ENCODE data around the gene PLPPR1.
"Not testable (repeated sequence)": the region's sequence is repeated elsewhere in the genome, so short reads cannot be mapped to it uniquely, and the experiment has no call there.

PLPPR1 gene

GRCh38 chr9:101311191-101311590 is 282.7 kb downstream of the PLPPR1 start:
- DNase-seq, result no peak

DNA sequence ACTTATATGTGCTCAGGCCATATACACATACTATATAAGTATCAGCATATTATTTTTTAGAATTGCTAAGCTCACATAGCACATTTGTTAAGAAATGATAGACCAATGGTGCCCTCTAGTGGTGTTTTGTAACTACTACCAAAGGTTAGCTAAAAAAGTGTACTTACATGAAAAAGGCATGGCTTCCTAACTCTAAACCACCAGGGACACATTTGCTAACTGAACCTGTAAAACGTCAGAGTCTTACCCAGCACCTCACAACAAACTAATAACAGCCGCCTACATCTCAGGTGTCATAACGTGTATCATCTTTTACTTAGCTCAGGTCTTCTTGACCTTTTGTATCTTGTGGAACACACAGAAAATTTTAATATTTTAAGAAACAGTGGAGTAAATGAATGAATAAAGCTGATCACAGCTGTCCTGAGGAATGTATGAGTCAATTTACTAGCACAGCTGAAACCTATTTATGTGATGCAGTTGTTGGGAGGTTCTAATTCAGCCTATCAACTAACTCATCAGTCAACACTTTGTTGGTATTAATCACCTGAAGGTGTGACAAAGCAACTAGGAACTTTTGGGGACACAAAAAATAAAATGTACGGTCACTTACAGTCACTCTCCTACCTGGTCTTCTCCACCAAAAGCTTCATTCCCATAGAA is 283.4 kb downstream of the PLPPR1 start:
- DNase-seq, result peak; percentile 88

GRCh38 chr9:101312661-101313060 is 284.1 kb downstream of the PLPPR1 start:
- no peak for DNase-seq

DNA sequence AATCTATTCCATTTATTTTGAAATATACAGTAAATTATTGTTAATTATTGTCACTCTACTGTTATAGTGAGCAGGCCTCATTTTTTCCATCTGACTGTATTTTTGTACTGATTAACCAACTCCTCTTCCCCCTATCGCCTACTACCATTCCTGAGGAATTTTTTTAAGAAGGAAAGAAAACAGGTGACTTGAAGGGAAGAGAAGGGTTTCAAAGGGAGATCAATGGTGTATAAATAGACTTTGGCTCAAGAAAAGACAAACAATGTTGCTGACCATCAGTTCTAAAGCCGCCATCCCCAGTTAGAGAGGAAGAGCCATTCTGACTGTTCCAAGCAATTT is 286.6 kb downstream of the PLPPR1 start:
- DNase-seq, result no peak

GRCh38 chr9:101317735-101318134 is 289.2 kb downstream of the PLPPR1 start:
- DNase-seq, result no peak

GRCh38 chr9:101323129-101323528 is 294.6 kb downstream of the PLPPR1 start:
- no peak for DNase-seq

DNA sequence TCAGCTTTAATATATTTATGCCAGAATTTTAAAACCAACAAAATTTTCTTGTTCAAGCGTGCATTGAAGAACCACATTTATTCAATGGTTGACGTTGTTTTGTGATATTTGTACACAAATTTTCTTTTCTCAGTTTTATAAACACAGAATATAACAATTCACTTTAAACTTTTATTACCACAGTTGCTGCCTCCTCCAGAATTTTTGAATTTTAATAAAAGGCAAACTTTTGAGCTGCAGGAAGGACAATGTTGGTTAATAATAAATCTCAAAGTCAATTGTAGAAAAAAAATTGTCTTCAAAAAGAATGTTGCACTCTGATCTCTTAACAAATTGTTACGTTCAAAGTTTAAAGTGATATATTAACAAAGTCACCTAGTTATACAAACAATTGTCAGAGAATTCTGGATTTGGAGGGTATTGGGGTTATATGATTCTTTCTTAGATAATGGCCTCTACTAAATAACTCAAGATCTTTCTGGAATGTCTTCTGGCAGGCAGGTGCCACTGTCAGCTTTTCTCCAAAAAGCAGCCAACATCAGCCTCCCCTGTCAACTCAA is 295.8 kb downstream of the PLPPR1 start:
- no peak for DNase-seq

DNA sequence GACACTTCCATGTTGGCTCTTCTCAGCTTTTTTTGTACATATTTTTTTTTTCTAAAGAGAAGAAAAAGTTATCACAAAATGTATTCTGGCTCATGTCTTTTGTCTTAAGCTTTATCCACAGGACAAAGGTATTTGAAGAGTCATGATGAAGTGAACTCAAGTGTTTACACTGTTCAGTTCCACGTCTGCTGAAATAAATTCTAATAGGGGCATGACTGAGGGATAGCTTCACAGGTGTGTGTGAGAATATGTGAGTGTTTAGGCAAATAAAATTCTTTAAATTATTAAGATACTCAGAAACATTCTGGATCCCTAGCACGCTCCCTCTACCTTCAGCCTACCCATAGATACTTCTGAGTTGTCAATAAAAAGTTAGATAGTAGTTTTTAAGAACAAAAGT is 296.5 kb downstream of the PLPPR1 start:
- no peak for DNase-seq

DNA sequence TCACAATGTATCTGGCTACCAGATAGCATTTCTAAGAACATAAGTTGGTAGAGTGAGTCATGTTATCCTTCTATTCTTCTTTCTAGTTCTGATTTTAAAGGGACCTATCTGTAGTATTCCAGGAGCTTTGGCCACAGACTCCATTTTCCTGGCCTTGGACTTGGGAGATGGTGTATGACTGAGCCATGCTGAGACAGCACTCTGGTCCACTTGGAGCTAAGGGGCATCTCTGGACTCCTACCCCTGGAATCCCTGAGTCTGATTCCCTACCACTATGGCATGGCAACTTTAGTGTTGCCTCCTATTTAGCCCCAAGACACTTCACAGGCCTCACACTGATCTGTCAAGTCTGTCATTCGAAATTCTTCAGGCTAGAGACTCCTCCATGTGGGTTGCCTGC is 297.5 kb downstream of the PLPPR1 start:
- no peak for DNase-seq

DNA sequence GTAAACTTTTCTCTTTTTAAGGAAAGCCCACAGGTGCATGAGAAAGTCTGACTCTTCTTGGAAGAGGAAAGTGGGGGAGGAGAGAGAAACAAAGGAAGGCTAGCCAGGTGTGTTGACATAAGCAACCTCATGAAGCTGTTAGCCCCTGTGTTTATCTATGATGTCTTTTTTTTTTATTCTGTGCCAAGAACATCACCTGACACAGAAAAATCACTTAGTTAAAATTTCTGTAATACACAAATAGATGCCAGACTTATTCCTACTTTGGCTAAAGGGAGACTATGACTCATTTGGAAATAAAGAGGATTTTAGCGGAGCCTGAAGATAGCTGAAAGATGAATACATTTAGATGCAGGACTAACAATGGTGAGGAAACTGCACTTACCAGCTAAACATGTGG is 298.0 kb downstream of the PLPPR1 start:
- DNase-seq, result peak; percentile 88

- DNase-seq, result not testable (repeated sequence)
These were observed 298.9 kb downstream of the PLPPR1 start for GRCh38 chr9:101327422-101327909.

GRCh38 chr9:101332362-101332761 is 303.8 kb downstream of the PLPPR1 start:
- DNase-seq, result no peak

GRCh38 chr9:101333490-101333889 is 305.0 kb downstream of the PLPPR1 start:
- DNase-seq, result no peak

- no peak for DNase-seq
These were observed 305.6 kb downstream of the PLPPR1 start for GRCh38 chr9:101333926-101334702.

DNA sequence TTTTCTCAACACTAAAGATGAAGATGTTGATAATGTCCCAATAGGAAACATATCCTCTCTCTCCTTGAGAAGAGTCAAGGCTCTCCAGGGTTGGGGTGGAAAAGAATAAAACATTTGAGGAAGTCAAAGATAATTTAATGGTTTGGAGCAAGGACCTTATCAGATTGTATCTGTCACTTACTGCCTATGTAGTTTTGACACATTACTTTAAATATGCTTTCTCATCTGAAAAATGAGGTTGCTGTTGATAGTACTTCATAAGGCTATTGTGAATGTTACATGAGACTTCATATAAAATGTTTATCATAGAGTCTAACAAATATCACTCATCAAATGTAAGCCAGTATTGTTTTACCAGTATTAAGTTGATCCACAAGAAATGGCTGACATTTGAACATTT is 307.6 kb downstream of the PLPPR1 start:
- no peak for DNase-seq

DNA sequence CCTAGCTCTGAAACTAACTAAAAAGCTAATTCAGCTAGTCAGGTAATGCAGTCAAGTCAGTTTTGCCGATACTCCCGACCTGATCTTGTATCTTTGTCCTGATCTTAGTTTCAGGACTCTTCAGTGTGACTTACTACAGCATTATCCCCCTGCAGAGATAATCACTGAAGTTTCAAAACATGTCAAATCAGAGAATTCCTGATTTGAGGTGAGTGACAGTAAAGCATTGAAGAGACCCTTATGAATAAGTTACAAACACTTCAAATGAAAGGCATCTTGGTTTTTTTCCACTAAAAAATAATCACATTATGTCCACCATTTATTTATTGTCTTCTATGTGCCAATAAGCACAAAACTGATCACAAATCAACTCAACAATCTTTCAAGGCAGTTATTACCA is 308.7 kb downstream of the PLPPR1 start:
- DNase-seq, result no peak

DNA sequence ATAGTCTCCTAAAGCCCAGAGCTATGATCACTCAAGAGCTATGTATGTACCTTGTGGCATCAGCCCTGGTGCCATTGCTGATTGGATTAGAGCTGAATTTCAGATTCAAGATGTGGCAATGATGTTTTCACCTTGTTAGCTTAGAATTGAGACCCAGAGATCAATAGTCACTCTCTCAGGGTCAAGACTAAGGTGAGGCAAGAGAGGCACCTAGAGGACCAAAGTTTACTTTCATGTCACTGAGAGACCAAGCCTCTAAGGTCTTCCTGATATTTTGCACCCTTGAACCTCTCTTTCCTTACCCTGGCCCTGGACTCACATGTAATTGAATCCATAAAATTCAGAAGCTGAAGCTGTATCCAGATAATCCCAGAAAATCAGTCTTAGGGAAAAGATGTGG is 313.4 kb downstream of the PLPPR1 start:
- DNase-seq, result no peak

DNA sequence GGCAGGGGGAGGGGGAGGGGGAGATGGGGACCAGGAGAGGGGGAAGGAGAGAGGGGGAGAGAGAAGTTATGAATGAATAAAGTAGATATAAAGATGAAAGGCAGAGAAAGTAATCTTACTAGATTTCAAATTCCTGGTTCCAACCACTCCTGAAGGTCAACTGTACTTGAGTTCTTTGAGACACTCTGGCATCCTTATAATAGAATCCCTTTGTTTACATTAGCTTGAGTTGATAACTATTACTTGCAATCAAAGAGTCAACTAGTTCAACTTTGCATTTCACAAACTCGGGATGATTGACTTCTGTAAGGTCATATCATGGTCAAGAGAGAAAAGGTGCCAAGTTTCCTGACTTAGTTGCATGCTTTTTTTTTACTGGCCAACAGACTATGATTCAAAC is 314.1 kb downstream of the PLPPR1 start:
- DNase-seq, result no peak

GRCh38 chr9:101350285-101350684 is 321.8 kb downstream of the PLPPR1 start:
- DNase-seq, result no peak

DNA sequence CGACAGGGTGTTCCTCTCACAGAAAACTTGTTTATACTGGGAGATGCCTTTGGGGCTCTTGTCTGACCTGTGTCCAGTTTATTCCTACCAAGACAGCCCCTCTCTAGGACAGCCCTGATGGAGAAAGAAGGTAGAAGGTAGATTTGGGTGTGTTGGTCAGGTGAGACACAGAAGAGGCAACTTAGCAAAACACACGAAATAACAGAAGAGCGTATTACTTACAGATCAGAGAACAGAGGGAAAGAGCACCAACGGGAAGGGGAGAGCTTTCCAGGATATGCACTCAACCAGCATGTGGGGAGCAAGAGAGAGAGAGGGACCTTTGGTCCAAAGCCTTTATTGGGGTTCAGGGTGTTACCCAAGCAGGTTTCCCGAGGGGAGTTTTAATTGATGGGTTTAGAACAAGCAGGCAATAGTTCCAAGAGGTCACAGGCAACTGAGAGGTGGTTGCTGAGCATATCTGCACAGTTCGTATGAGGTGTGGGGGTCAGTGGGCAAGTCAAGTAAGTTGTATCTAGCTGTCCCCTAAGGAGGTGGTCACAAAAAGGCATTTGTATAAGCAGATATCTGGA is 324.5 kb downstream of the PLPPR1 start:
- no peak for DNase-seq

GRCh38 chr9:101353683-101354082 is 325.2 kb downstream of the PLPPR1 start:
- DNase-seq, result no peak

- DNase-seq, result no peak
These were observed 325.7 kb downstream of the PLPPR1 start for GRCh38 chr9:101354143-101354764.
